HepG2 (cell line): Measurements from ENCODE around the gene SIAH1.

Source experiments
- FOSL1 ChIP-seq: sonication (generic); formaldehyde crosslinking; IDR thresholded peaks from 2 replicates; pipeline ENCODE4 v1.9.0; 2021; ENCODE audit warnings: missing genetic modification reagents, borderline replicate concordance
- HNF4A ChIP-seq: sonication (generic); formaldehyde crosslinking; IDR thresholded peaks from 2 replicates; pipeline ENCODE4 v1.4.0; 2020; ENCODE audit warnings: missing genetic modification reagents
- RARA ChIP-seq: IDR thresholded peaks from 2 replicates; pipeline ENCODE4 v1.6.1; 2016; ENCODE audit warnings: missing genetic modification reagents, missing compliant biosample characterization

DNA sequence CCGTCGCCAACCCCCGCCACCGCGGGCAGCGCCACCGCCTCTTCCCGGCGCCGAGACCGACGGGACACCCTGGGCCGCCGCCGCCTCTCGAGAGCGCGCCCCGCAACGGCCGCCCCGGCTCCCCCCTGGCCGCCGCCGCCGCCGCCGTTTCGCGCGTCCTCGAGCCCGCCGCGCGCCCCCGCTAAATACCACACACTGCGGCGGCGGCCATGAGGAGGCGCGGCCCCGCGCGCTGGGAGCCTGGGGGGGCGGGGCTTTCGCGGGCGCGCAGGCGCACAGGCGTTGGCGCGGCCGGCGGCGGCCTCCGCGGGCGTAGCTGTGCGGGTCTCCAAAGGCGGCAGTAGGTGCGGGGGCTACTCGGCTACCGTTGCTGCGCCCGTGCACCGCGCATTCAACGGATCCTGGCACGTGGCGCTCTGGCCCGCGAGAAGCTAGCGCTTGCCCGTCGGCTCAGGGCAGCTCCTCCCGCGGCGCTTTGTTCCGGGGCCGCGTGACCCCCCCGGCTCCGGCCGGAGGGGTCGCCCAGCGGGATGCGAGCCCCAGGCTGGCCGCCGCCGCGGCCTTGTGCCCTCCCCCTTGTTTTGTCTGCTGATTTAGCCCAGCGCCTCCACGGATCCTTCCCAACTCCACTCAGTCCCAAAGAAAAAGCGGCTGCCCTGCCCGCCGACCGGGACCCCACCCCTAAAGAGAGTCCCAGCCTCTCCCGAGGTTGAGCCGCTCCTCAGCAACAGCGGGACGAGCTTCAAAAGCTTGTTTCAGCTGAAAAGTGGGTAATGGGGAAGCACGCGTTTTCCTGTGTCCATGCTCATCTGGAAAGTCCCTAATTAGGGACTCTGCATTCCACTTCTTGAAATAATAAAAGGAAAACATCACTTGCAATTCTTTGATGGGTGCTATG lies at the start of gene SIAH1:
- no peak; the same call in 1 of the 2 replicates for TF ChIP-seq FOSL1
- no peak for TF ChIP-seq RARA
- no peak for TF ChIP-seq HNF4A (CRISPR knock-in tag)
